Erythroblast (primary cell): Measurements from ENCODE around the gene ATRIP.

ENCODE experiments used
- GATA1 ChIP-seq: IDR thresholded peaks from 2 replicates; pipeline ENCODE4 v1.6.1; 2011; ENCODE audit warnings: low read depth, mild to moderate bottlenecking, control low read depth, low read length, moderate library complexity
- POLR2A ChIP-seq: IDR thresholded peaks from 2 replicates; pipeline ENCODE4 v1.6.1; 2011; ENCODE audit warnings: mild to moderate bottlenecking, low read length

GRCh38 chr3:48434591-48435222 lies 11.8 kb upstream of the ATRIP start:
- TF ChIP-seq POLR2A, result no peak
- TF ChIP-seq GATA1, result no peak
